Subcutaneous adipose tissue (tissue), 4 donors: ENCODE measurements around the gene DDX49. TPM values are rescaled to one million over a fixed set of nuclear protein-coding genes. Genes with fewer than 3 reads are reported as not detected.

ENCODE experiments used
- CTCF ChIP-seq: fragments of 450-650 bp; IDR thresholded peaks from one replicate; pipeline ENCODE4 v1.5.1; 2016; ENCODE audit warnings: low read depth, mild to moderate bottlenecking, control low read depth, antibody characterized with exemption, moderate library complexity
- total RNA-seq, 4 donors: library from RNA; depleted of rRNA; stranded (reverse); fragments of >200 nt; gene quantifications; one replicate each; pipeline ENCODE4 v1.1.0, GENCODE V29; 2016

The DDX49 gene
- total RNA-seq, 4 donors from 2014 or later, result 17.0 to 38.2 (median 28.9) TPM

GRCh38 chr19:18878058-18878797, 41.3 kb upstream of the DDX49 start:
- TF ChIP-seq CTCF, result no peak

GRCh38 chr19:18878858-18879578, 40.5 kb upstream of the DDX49 start:
- TF ChIP-seq CTCF, result no peak

- TF ChIP-seq CTCF, result no peak
These were observed 39.7 kb upstream of the DDX49 start for GRCh38 chr19:18879579-18880373.

- TF ChIP-seq CTCF, result no peak
These were observed 38.0 kb upstream of the DDX49 start for GRCh38 chr19:18881491-18881890.

- no peak for TF ChIP-seq CTCF
These were observed 35.8 kb upstream of the DDX49 start for GRCh38 chr19:18883526-18884304.

GRCh38 chr19:18886972-18887371, 32.5 kb upstream of the DDX49 start:
- TF ChIP-seq CTCF, result no peak
